Stimulated activated CD8-positive, alpha-beta memory T cell treated with anti-CD3 and anti-CD28 coated beads, Interleukin-4, amount 100 ng/mL, for 48 hours (primary cell): ENCODE measurements around the gene CEND1.

Experiments
- DNase-seq: peaks from one replicate; pipeline ENCODE4 v3.0.0-alpha.2; 2020

The CEND1 gene

DNA sequence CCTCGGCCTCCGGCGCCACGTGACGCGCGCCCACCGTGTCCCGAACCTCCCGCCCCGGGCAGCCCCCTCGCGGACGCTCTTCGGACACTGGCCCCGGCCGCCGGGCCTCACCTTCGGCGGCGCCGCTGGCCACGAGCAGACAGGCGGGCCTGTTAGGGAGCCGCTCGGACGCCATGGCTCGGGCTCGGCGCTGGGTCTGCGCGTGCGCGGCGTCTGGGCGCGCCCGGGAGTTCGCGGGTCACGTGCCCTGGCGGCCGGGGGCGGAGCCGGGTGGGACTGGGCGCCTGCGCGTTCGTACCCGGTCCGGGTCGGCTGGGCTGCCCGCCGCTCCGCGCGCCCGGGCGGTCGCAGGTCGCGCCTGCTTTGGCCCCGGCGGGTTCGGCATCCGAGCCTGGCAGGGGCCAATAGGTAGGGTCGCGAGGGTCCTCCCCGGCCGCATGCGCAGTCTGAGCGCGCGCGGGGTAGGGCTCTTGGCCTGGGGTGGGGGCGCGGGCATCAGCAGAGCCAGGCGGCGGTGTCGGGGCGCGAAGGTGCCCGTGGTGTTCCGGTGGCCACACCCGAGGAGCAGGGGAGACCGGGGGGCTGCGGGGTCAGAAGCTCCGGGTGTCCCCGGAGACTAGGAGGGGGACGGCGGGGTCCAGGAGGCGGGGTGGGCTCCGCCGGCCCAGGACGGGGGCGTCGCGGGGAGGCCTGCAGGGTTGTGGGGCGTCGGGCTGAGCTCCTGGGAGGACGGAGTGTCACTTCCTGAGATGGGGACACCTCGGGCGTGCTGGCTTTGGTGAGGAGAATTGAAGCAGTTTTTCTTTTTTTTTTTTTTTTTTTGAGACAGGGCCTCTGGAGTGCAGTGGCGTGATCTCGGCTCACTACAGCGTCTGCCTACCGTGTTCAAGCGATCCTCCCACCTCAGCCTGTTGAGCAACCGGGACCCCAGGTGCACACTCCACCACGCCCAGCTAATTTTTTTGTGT, 12.3 kb downstream of the CEND1 start, which contains the start of gene GATD1:
GATD1 (minus strand) TSS at position 200 of the 968 bp plus-strand sequence; CDS start at position 175, 25 bp downstream.
- DNase-seq, result peak; percentile 97

DNA sequence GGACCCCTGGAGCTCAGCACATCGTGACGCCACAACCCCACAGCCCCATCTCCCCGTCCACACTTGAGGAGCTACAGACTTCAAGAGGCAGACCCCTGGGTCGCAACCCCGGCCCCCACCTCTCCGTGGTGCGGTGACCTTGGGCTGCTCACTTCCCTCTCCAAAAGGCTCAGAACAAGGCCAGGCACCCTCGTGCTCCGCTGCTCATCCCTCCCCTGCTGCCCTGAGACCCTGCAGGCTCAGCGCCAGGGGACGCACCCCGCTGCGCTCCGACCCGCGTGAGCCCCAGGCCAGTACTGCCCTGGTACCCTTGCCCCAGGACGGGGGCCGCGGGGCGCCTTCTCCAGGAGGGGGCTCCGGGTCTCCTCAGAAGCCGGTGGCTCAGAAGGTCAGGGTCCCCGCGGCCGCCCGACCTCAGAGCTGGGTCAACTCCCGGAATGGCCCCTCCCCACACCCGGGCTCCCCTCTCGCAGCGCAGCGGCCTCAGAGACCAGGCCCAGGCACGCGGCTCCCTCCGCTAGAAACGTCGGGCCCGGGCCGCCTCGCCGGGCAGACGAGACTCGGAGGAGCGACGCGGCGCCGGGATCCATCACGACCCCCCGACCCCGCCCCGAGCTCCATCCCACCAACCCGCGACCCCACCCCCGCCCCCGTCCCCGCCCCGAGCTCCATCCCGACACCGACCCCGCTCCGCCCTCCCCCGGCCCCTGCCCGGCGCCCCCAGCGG, 13.2 kb downstream of the CEND1 start:
- DNase-seq, result peak; percentile 56

GRCh38 chr11:776263-776560, 13.7 kb downstream of the CEND1 start:
- DNase-seq, result no peak

DNA sequence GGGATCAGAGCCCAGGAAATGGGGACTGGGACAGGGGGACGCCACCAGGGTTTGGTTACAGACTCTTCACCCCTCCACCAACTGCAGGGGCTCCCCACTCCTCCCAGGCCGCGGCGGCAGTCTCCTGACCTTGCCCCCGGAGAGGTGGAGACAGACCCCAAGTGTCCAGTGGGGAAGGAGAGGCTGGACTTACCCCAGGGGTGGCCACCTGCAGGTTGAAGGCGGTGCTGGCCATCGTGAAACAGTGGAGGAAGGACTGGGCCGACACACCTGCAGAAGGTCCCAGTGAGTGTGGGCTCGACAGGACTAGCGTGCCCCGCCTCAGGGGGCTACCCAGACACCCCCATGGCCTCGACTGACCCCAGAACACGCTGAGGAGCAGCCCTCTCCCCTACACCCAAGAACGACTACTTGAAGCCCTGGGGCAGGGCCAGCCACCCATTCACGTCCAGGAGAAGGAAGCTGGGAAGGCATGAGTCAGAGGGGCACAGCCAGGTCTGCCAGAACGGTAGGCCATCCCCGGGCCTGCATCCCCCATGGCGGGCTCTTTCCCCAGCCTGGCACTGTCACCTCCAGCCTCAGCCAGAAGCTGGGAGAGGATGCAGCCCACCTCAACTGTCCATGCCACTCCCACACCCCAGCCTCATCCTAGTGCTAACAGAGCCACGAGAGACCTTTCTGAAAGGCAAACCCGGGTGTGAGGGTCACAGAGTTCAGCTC, 14.9 kb downstream of the CEND1 start:
- DNase-seq, result no peak

GRCh38 chr11:773830-774229, 16.1 kb downstream of the CEND1 start:
- DNase-seq, result no peak

- no peak for DNase-seq
These were observed 16.5 kb downstream of the CEND1 start for GRCh38 chr11:773425-773824.

- no peak for DNase-seq
These were observed 17.2 kb downstream of the CEND1 start for GRCh38 chr11:772429-773390.

- DNase-seq, result no peak
These were observed 18.2 kb downstream of the CEND1 start for GRCh38 chr11:771617-772204.

DNA sequence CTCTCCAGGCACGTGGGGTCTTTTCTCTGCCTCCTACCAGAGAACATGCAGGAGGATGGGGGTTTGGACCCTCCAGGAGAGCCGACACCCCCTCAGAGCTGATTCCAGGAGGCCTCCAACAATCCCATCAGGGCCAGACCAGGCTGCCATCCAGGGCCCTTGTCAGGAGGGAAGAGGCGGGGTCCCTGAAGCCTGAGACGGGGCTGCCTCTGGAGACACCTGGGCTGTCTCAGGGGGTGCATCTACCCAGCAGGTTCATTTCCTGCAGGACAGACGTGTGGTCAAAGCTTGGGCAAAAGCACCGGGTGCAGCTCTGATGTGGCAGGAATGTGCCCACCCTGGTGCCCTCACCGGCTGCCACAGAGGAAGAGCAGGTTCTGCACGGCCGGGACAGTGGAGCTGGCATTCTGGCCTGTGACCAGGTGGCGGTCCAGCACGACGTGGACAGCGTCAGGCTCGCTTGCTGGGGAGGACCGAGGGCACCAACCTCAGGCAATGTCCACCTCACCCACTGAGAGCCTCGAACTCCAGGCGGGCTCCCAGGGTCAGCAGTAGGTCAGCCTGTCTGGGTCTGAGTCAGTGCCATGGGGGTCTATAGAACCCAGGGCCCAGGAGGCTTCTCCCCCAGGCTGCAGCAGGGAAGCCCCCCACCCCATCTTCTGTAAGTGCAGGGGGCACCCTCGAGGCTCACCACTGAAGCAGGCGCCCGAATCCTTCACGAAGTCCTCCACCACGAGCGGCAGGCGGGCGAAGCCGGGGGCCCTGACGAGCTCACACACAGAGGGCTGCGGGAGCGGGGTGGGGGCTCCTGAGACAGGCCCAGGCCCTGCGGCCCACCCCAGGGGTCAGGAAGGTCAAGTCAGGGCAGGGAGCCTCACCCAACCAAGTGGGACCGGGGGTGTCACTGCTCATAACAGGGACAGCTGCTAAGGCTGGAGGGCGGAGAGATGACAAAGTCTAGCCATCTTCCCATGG, 19.0 kb downstream of the CEND1 start:
- no peak for DNase-seq

- DNase-seq, result no peak
These were observed 19.8 kb downstream of the CEND1 start for GRCh38 chr11:769887-770641.

DNA sequence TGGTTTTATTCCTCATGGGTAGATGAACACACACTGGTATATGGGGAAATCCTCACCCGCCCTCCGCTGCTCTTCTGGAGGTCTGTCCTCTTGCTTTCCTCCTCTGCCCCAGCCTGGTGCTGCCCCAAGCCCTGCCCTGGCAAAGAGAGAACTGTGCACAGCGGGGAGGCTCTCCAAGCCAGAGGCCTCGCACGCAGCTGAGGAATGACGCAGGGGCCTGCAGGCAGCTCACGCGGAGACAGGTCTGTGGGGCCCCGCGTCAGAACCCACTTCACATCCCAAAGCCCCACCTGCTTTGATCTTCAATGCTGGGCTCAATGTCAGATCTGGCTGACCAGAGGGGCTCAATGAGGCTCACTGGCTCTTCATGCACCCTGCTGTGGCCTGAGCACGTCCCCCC, 22.7 kb downstream of the CEND1 start:
- no peak for DNase-seq

GRCh38 chr11:766936-767210, 23.0 kb downstream of the CEND1 start:
- DNase-seq, result no peak

- DNase-seq, result no peak
These were observed 23.6 kb downstream of the CEND1 start for GRCh38 chr11:766106-766935.

DNA sequence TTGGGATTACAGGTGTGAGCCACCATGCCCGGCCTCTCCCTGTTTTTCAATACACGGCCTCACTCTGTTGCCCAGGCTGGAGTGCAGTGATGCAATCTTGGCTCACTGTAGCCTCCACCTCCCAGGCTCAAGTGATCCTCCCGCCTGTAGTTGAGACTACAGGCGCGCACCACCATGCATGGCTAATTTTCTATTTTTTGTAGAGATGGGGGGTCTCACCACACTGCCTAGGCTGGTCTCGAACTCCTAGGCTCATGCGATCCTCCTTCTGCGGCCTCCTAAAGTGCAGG, 24.1 kb downstream of the CEND1 start:
- no peak for DNase-seq

GRCh38 chr11:765025-765801, 24.7 kb downstream of the CEND1 start:
- peak; percentile 75 for DNase-seq

GRCh38 chr11:764322-765024, 25.4 kb downstream of the CEND1 start:
- DNase-seq, result no peak

- no peak for DNase-seq
These were observed 26.2 kb downstream of the CEND1 start for GRCh38 chr11:763549-764321.
